GM23338 (cell line): ENCODE measurements around the gene RFC5. TPM values are rescaled to one million over a fixed set of nuclear protein-coding genes. Genes with fewer than 3 reads are reported as not detected.

ENCODE experiments used
- ATAC-seq: fragments of 200-7000 bp; cut with Tn5 transposase; 3 replicates; pipeline ENCODE4 v1.9.1; 2020
- DNase-seq: peaks from one replicate; pipeline ENCODE4 v3.0.0-alpha.2; 2015; ENCODE audit warnings: low spot score
- H2AFZ ChIP-seq: fragments of 200-600 bp; sonication (generic); 2 replicates; pipeline ENCODE4 v1.8.0; 2016; ENCODE audit warnings: antibody characterized with exemption, mild to moderate bottlenecking, moderate library complexity
- H3F3A ChIP-seq: fragments of 200-600 bp; sonication (generic); replicated peaks from 2 replicates; pipeline ENCODE4 v1.8.0; 2017; ENCODE audit warnings: antibody characterized with exemption, mixed run types, low read depth
- H3K27ac ChIP-seq: fragments of 200-600 bp; sonication (generic); 2 replicates; pipeline ENCODE4 v1.6.1; 2016; ENCODE audit warnings: low read depth
- H3K27me3 ChIP-seq: fragments of 200-600 bp; sonication (generic); 2 replicates; pipeline ENCODE4 v1.8.0; 2016; ENCODE audit warnings: mild to moderate bottlenecking, mixed run types, moderate library complexity; ENCODE audit not compliant: insufficient read depth
- H3K36me3 ChIP-seq: fragments of 200-600 bp; sonication (generic); 2 replicates; pipeline ENCODE4 v1.8.0; 2016; ENCODE audit warnings: mild to moderate bottlenecking; ENCODE audit not compliant: insufficient read depth
- H3K4me1 ChIP-seq: fragments of 200-600 bp; sonication (generic); 2 replicates; pipeline ENCODE4 v1.8.0; 2016; ENCODE audit warnings: mild to moderate bottlenecking, moderate library complexity; ENCODE audit not compliant: insufficient read depth
- H3K4me2 ChIP-seq: fragments of 200-600 bp; sonication (generic); 2 replicates; pipeline ENCODE4 v1.7.1; 2017; ENCODE audit warnings: mixed run types
- H3K4me3 ChIP-seq: fragments of 200-600 bp; sonication (generic); 2 replicates; pipeline ENCODE4 v1.6.1; 2016; ENCODE audit warnings: mixed run types
- H3K79me2 ChIP-seq: fragments of 200-600 bp; sonication (generic); replicated peaks from 2 replicates; pipeline ENCODE4 v1.8.0; 2017; ENCODE audit warnings: mild to moderate bottlenecking; ENCODE audit not compliant: insufficient read depth
- H3K9me2 ChIP-seq: fragments of 200-600 bp; sonication (generic); 2 replicates; pipeline ENCODE4 v1.8.0; 2017; ENCODE audit not compliant: insufficient read depth
- H4K20me1 ChIP-seq: fragments of 200-600 bp; sonication (generic); replicated peaks from 2 replicates; pipeline ENCODE4 v1.8.0; 2017; ENCODE audit warnings: mild to moderate bottlenecking; ENCODE audit not compliant: insufficient read depth
- H3K27ac Mint-ChIP-seq: 2 replicates; pipeline ENCODE4 v1.8.0; 2020; ENCODE audit warnings: inconsistent platforms, mild to moderate bottlenecking, moderate library complexity, mixed read lengths
- H3K27me3 Mint-ChIP-seq: 3 replicates; pipeline ENCODE4 v1.8.0; 2022; ENCODE audit warnings: low read depth, mild to moderate bottlenecking, moderate library complexity, mixed read lengths, inconsistent platforms; ENCODE audit not compliant: insufficient read depth, poor library complexity
- H3K36me3 Mint-ChIP-seq: 3 replicates; pipeline ENCODE4 v1.8.0; 2021; ENCODE audit warnings: low read depth, mild to moderate bottlenecking, inconsistent platforms, moderate library complexity, mixed read lengths
- H3K4me1 Mint-ChIP-seq: 3 replicates; pipeline ENCODE4 v1.8.0; 2020; ENCODE audit warnings: mild to moderate bottlenecking, inconsistent platforms, mixed read lengths
- H3K4me3 Mint-ChIP-seq: 3 replicates; pipeline ENCODE4 v1.8.0; 2021; ENCODE audit warnings: moderate library complexity, mild to moderate bottlenecking, inconsistent platforms, mixed read lengths
- H3K9me3 Mint-ChIP-seq: 3 replicates; pipeline ENCODE4 v1.8.0; 2020; ENCODE audit warnings: moderate library complexity, mild to moderate bottlenecking, inconsistent platforms, mixed read lengths
- EZH2phosphoT487 ChIP-seq: fragments of 200-600 bp; sonication (generic); IDR thresholded peaks from one replicate; pipeline ENCODE4 v1.8.1; 2018; ENCODE audit warnings: antibody characterized with exemption; ENCODE audit not compliant: unreplicated experiment
- NANOG ChIP-seq: IDR thresholded peaks from 2 replicates; pipeline ENCODE4 v1.6.1; 2016; ENCODE audit warnings: antibody characterized with exemption, borderline replicate concordance
- ZNF331 ChIP-seq: fragments of 250-450 bp; sonication (Bioruptor Pico); IDR thresholded peaks from 2 replicates; pipeline ENCODE4 v1.5.0; 2020; ENCODE audit warnings: low read depth, mild to moderate bottlenecking, moderate library complexity
- polyA plus RNA-seq: library from polyadenylated mRNA; unstranded; fragments of >200 nt; fragmentation: Nextera tagmentation; extraction: Ambion mirVana; gene quantifications from 2 replicates; pipeline ENCODE4 v1.2.1, GENCODE V29; 2016
- total RNA-seq: library from RNA; depleted of rRNA; stranded (reverse); fragments of >200 nt; shearing (Covaris generic); gene quantifications from 2 replicates; pipeline ENCODE4 v1.2.3, GENCODE V29; 2014
- TF ChIP-seq, protein P1 (sequence below): fragments of 250-450 bp; sonication (Bioruptor Pico); IDR thresholded peaks from 2 replicates; pipeline ENCODE4 v1.5.0; 2020; ENCODE audit warnings: mild to moderate bottlenecking, moderate library complexity
- TF ChIP-seq, protein P2 (sequence below): IDR thresholded peaks from 2 replicates; pipeline ENCODE4 v1.6.1; 2016; ENCODE audit warnings: antibody characterized with exemption

The RFC5 gene
- total and polyA plus RNA-seq, 2 experiments from 2014 or later: 35.0 to 53.2 TPM

DNA sequence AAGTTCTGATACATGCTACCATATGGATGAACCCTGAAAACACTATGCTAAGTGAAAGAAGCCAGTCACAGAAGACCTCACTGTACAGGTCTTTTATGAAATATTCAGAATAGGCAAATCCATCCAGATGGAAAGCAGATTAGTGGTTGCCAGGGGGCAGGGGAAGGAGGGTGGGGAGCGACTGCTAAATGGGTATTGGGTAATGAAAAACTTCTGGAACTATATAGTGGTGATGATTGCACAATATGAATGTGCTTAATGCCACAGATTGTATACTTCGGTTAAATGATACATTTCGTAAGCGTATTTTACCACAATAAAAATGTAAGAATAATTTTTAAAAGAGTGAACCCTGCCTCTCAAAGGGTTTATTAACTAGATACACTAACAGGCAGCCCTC is 35.9 kb upstream of the RFC5 start (continued):
- TF ChIP-seq, protein P1, sequence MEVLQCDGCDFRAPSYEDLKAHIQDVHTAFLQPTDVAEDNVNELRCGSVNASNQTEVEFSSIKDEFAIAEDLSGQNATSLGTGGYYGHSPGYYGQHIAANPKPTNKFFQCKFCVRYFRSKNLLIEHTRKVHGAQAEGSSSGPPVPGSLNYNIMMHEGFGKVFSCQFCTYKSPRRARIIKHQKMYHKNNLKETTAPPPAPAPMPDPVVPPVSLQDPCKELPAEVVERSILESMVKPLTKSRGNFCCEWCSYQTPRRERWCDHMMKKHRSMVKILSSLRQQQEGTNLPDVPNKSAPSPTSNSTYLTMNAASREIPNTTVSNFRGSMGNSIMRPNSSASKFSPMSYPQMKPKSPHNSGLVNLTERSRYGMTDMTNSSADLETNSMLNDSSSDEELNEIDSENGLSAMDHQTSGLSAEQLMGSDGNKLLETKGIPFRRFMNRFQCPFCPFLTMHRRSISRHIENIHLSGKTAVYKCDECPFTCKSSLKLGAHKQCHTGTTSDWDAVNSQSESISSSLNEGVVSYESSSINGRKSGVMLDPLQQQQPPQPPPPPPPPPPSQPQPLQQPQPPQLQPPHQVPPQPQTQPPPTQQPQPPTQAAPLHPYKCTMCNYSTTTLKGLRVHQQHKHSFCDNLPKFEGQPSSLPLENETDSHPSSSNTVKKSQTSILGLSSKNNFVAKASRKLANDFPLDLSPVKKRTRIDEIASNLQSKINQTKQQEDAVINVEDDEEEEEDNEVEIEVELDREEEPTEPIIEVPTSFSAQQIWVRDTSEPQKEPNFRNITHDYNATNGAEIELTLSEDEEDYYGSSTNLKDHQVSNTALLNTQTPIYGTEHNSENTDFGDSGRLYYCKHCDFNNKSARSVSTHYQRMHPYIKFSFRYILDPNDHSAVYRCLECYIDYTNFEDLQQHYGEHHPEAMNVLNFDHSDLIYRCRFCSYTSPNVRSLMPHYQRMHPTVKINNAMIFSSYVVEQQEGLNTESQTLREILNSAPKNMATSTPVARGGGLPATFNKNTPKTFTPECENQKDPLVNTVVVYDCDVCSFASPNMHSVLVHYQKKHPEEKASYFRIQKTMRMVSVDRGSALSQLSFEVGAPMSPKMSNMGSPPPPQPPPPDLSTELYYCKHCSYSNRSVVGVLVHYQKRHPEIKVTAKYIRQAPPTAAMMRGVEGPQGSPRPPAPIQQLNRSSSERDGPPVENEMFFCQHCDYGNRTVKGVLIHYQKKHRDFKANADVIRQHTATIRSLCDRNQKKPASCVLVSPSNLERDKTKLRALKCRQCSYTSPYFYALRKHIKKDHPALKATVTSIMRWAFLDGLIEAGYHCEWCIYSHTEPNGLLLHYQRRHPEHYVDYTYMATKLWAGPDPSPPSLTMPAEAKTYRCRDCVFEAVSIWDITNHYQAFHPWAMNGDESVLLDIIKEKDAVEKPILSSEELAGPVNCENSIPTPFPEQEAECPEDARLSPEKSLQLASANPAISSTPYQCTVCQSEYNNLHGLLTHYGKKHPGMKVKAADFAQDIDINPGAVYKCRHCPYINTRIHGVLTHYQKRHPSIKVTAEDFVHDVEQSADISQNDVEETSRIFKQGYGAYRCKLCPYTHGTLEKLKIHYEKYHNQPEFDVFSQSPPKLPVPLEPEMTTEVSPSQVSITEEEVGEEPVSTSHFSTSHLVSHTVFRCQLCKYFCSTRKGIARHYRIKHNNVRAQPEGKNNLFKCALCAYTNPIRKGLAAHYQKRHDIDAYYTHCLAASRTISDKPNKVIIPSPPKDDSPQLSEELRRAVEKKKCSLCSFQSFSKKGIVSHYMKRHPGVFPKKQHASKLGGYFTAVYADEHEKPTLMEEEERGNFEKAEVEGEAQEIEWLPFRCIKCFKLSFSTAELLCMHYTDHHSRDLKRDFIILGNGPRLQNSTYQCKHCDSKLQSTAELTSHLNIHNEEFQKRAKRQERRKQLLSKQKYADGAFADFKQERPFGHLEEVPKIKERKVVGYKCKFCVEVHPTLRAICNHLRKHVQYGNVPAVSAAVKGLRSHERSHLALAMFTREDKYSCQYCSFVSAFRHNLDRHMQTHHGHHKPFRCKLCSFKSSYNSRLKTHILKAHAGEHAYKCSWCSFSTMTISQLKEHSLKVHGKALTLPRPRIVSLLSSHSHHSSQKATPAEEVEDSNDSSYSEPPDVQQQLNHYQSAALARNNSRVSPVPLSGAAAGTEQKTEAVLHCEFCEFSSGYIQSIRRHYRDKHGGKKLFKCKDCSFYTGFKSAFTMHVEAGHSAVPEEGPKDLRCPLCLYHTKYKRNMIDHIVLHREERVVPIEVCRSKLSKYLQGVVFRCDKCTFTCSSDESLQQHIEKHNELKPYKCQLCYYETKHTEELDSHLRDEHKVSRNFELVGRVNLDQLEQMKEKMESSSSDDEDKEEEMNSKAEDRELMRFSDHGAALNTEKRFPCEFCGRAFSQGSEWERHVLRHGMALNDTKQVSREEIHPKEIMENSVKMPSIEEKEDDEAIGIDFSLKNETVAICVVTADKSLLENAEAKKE (CRISPR knock-in tag): no peak
- TF ChIP-seq, protein P2, sequence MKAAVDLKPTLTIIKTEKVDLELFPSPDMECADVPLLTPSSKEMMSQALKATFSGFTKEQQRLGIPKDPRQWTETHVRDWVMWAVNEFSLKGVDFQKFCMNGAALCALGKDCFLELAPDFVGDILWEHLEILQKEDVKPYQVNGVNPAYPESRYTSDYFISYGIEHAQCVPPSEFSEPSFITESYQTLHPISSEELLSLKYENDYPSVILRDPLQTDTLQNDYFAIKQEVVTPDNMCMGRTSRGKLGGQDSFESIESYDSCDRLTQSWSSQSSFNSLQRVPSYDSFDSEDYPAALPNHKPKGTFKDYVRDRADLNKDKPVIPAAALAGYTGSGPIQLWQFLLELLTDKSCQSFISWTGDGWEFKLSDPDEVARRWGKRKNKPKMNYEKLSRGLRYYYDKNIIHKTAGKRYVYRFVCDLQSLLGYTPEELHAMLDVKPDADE: no peak
- TF ChIP-seq ZNF331 (no peak), NANOG (no peak), EZH2phosphoT487 (no peak)

DNA sequence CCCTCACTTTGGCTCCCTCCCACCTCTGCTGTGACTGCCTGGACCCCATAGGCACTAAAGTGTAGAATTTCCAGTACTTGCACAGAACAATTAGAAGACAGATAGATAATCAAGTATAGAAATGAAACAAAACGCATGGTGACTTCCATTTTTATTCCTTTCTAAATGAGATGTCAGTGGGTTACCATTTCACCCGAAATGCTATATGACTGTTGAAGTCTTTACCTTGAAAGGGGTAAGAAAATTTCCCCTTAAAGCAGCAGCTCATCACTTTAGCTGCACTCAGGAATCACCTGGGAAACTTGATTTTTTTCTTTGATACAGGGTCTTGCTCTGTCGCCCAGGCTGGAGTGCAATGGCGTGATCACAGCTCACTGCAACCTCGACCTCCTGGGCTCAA is 35.2 kb upstream of the RFC5 start:
- peaks cover 2% of the 10 kb centered on the region; the same call in 1 of the 2 replicates for H3K9me2 ChIP-seq
- H3K36me3 Mint-ChIP-seq: no peaks in the 10 kb centered on the region
- no peak for TF ChIP-seq NANOG
- no peaks in the 10 kb centered on the region for H3K79me2 ChIP-seq
- no peak overlapping the region for H3K27ac ChIP-seq
- H3K4me1 ChIP-seq: no peaks in the 10 kb centered on the region
- H4K20me1 ChIP-seq: no peaks in the 10 kb centered on the region
- H3K27me3 Mint-ChIP-seq: peaks cover 3% of the 10 kb centered on the region
- no peaks in the 10 kb centered on the region for H3K9me3 Mint-ChIP-seq
- no peak for ATAC-seq
- no peak for DNase-seq
- H2AFZ ChIP-seq: no peak overlapping the region
- H3K4me1 Mint-ChIP-seq: peaks cover 4% of the 10 kb centered on the region; the same call in 2 of the 3 replicates
- no peaks in the 10 kb centered on the region for H3F3A ChIP-seq
- no peak overlapping the region for H3K4me3 ChIP-seq
- H3K36me3 ChIP-seq: no peaks in the 10 kb centered on the region
- no peak overlapping the region for H3K4me2 ChIP-seq
- no peak overlapping the region for H3K4me3 Mint-ChIP-seq
- H3K27ac Mint-ChIP-seq: no peak overlapping the region
- no peaks in the 10 kb centered on the region for H3K27me3 ChIP-seq
